HEK293 (cell line): ENCODE measurements around the gene TBXA2R.

ENCODE experiments used
- CTCF ChIA-PET: fragments of 350-600 bp; formaldehyde crosslinking; extraction: SDS; loops from one replicate; lab custom pipeline; 2021; ENCODE audit warnings: antibody characterized with exemption; lab: Yijun Ruan, JAX
- POLR2A ChIA-PET: fragments of 300-600 bp; formaldehyde crosslinking; extraction: SDS; loops from one replicate; lab custom pipeline; 2020; ENCODE audit warnings: antibody characterized with exemption, inconsistent platforms; lab: Yijun Ruan, JAX
- H3K27ac ChIP-seq: fragments of 200-500 bp; sonication (Bioruptor generic); 2 replicates; pipeline ENCODE4 v1.5.1; 2014; ENCODE audit warnings: low read depth, low read length, control low read depth, inconsistent platforms; ENCODE audit errors: extremely low read depth
- H3K36me3 ChIP-seq, 2 experiments: fragments of 200-500 bp in 1 of 2; sonication (Bioruptor generic) in 1 of 2; 1 replicate in 1 of 2; 2 replicates in 1 of 2; pipeline ENCODE4 v1.5.1; 2014 to 2017; ENCODE audit warnings: inconsistent platforms in 2 of 2, low read length in 2 of 2; ENCODE audit not compliant: control insufficient read depth in 2 of 2, insufficient read depth in 1 of 2
- H3K4me1 ChIP-seq: fragments of 200-500 bp; sonication (Bioruptor generic); 2 replicates; pipeline ENCODE4 v1.5.1; 2014; ENCODE audit warnings: mild to moderate bottlenecking, low read length, inconsistent platforms; ENCODE audit not compliant: control insufficient read depth, insufficient read depth
- H3K4me3 ChIP-seq: 2 replicates; pipeline ENCODE4 v1.5.1; 2011; ENCODE audit warnings: low read depth, mild to moderate bottlenecking, control low read depth, low read length, moderate library complexity
- H3K9me3 ChIP-seq: fragments of 200-500 bp; sonication (Bioruptor generic); 2 replicates; pipeline ENCODE4 v1.5.1; 2014; ENCODE audit warnings: low read depth, low read length, inconsistent platforms; ENCODE audit not compliant: control insufficient read depth, insufficient read depth
- GLI2 ChIP-seq: fragments of 450-650 bp; formaldehyde crosslinking; IDR thresholded peaks from 2 replicates; pipeline ENCODE4; 2017; ENCODE audit warnings: missing biosample characterization, missing genetic modification characterization, low read depth, borderline replicate concordance
- KLF10 ChIP-seq: fragments of 450-650 bp; IDR thresholded peaks from 2 replicates; pipeline ENCODE4 v1.5.1; 2018; ENCODE audit warnings: missing biosample characterization, mild to moderate bottlenecking, missing genetic modification characterization
- SCRT2 ChIP-seq: fragments of 450-650 bp; formaldehyde crosslinking; IDR thresholded peaks from 2 replicates; pipeline ENCODE4 v1.5.1; 2016; ENCODE audit warnings: missing biosample characterization, missing genetic modification characterization
- TRIM28 ChIP-seq: IDR thresholded peaks from 2 replicates; pipeline ENCODE4 v1.6.1; 2011; ENCODE audit warnings: low read length, control low read depth, borderline replicate concordance
- YY2 ChIP-seq: fragments of 450-650 bp; formaldehyde crosslinking; IDR thresholded peaks from 2 replicates; pipeline ENCODE4 v1.5.1; 2016; ENCODE audit warnings: missing biosample characterization, missing genetic modification characterization
- ZBTB20 ChIP-seq: fragments of 450-650 bp; formaldehyde crosslinking; IDR thresholded peaks from 2 replicates; pipeline ENCODE4 v1.5.1; 2016; ENCODE audit warnings: missing biosample characterization, missing genetic modification characterization
- ZEB2 ChIP-seq: fragments of 450-650 bp; formaldehyde crosslinking; IDR thresholded peaks from 2 replicates; pipeline ENCODE4 v1.5.1; 2016; ENCODE audit warnings: missing biosample characterization, missing genetic modification characterization
- ZNF112 ChIP-seq: fragments of 450-650 bp; formaldehyde crosslinking; IDR thresholded peaks from 2 replicates; pipeline ENCODE4 v1.5.0; 2017; ENCODE audit warnings: missing biosample characterization, missing genetic modification characterization
- ZNF138 ChIP-seq: fragments of 450-650 bp; formaldehyde crosslinking; IDR thresholded peaks from 2 replicates; pipeline ENCODE4 v1.5.1; 2016; ENCODE audit warnings: missing biosample characterization, missing genetic modification characterization, borderline replicate concordance
- ZNF2 ChIP-seq: fragments of 450-650 bp; formaldehyde crosslinking; IDR thresholded peaks from 2 replicates; pipeline ENCODE4 v1.5.1; 2016; ENCODE audit warnings: missing biosample characterization, missing genetic modification characterization
- ZNF211 ChIP-seq: fragments of 450-650 bp; formaldehyde crosslinking; IDR thresholded peaks from 2 replicates; pipeline ENCODE4 v1.5.1; 2016; ENCODE audit warnings: low read depth, missing biosample characterization, missing genetic modification characterization
- ZNF350 ChIP-seq: fragments of 450-650 bp; formaldehyde crosslinking; IDR thresholded peaks from 2 replicates; pipeline ENCODE4 v1.5.0; 2017; ENCODE audit warnings: missing biosample characterization, mild to moderate bottlenecking, missing genetic modification characterization
- ZNF600 ChIP-seq: fragments of 450-650 bp; formaldehyde crosslinking; IDR thresholded peaks from 2 replicates; pipeline ENCODE4 v1.5.1; 2016; ENCODE audit warnings: missing biosample characterization, missing genetic modification characterization
- ZNF626 ChIP-seq: fragments of 450-650 bp; sonication (Bioruptor Pico); formaldehyde crosslinking; IDR thresholded peaks from 2 replicates; pipeline ENCODE4 v1.5.1; 2018; ENCODE audit warnings: missing biosample characterization, missing genetic modification characterization, inconsistent platforms
- ZNF76 ChIP-seq: fragments of 450-650 bp; formaldehyde crosslinking; IDR thresholded peaks from 2 replicates; pipeline ENCODE4; 2016; ENCODE audit warnings: low read depth, missing biosample characterization, missing genetic modification characterization, borderline replicate concordance
- ZSCAN30 ChIP-seq: fragments of 450-650 bp; IDR thresholded peaks from 2 replicates; pipeline ENCODE4 v1.5.1; 2018; ENCODE audit warnings: missing biosample characterization, mild to moderate bottlenecking, missing genetic modification characterization, moderate library complexity
- TF ChIP-seq, protein P1 (sequence below): fragments of 450-650 bp; formaldehyde crosslinking; IDR thresholded peaks from 2 replicates; pipeline ENCODE4; 2016; ENCODE audit warnings: missing biosample characterization, missing genetic modification characterization
- TF ChIP-seq, protein P2 (sequence below): fragments of 450-650 bp; formaldehyde crosslinking; IDR thresholded peaks from 2 replicates; pipeline ENCODE4 v1.5.1; 2016; ENCODE audit warnings: missing biosample characterization, missing genetic modification characterization
- TF ChIP-seq, protein P3 (sequence below): fragments of 450-650 bp; formaldehyde crosslinking; IDR thresholded peaks from 2 replicates; pipeline ENCODE4 v1.5.1; 2016; ENCODE audit warnings: missing biosample characterization, missing genetic modification characterization, borderline replicate concordance
- TF ChIP-seq, protein P4 (sequence below): fragments of 450-650 bp; formaldehyde crosslinking; IDR thresholded peaks from 2 replicates; pipeline ENCODE4 v1.5.1; 2016; ENCODE audit warnings: missing biosample characterization, missing genetic modification characterization
- TF ChIP-seq, protein P5 (sequence below): fragments of 450-650 bp; formaldehyde crosslinking; IDR thresholded peaks from 2 replicates; pipeline ENCODE4 v1.5.1; 2016; ENCODE audit warnings: missing biosample characterization, missing genetic modification characterization

The TBXA2R gene

DNA sequence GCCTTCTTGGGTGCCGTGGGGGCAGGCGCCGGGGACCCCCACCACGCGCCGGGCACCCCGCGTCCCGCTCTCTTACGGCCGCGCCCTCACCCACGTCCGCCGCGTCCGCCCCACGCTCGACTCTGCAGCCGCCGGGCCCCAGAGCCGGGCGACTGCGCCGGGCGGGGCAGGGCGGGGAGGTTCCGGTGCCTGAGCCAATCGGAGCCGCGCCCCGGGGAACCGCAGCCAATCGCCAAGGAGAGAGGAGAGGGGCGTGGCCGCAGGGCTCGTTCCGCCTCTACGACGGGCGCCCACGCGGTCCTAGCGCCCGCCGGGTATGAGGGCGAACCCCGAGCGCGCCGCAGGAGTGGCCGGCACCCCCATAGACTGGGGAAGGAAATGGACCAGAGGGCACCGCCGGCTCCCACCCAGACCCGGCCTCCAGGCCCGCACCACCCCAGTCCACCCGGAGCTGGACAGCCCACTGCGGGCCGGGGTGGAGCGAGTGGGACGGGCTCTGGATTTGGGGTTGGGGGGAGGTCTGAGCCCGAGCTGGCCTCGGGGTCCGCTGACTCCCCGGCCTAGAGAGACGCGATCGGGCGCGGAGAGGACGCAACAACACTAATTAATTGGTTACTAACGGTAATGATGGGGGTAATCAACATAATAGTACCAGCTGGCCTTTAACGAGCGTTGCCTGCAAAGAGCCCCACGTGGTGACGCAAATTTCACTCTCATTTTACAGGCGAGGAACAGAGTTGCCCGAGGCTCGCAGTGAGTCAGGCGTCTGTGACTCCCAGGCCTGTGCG is 49.0 kb downstream of the TBXA2R start, which contains the start of gene MFSD12 (continued):
- TF ChIP-seq ZBTB20 (peak; percentile 35; the same call in 1 of the 2 replicates), ZNF626 (tag by site-specific recombination) (no peak), KLF10 (tag by site-specific recombination) (peak; percentile 96), YY2 (tag by site-specific recombination) (peak; percentile 48; the same call in 1 of the 2 replicates), ZNF211 (no peak), ZNF138 (tag by site-specific recombination) (no peak), ZNF600 (tag by site-specific recombination) (peak; percentile 49; the same call in 1 of the 2 replicates)
- TF ChIP-seq, protein P1, sequence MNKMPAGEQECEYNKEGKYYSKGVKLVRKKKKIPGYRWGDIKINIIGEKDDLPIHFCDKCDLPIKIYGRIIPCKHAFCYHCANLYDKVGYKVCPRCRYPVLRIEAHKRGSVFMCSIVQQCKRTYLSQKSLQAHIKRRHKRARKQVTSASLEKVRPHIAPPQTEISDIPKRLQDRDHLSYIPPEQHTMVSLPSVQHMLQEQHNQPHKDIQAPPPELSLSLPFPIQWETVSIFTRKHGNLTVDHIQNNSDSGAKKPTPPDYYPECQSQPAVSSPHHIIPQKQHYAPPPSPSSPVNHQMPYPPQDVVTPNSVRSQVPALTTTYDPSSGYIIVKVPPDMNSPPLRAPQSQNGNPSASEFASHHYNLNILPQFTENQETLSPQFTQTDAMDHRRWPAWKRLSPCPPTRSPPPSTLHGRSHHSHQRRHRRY (tag by site-specific recombination), result no peak

DNA sequence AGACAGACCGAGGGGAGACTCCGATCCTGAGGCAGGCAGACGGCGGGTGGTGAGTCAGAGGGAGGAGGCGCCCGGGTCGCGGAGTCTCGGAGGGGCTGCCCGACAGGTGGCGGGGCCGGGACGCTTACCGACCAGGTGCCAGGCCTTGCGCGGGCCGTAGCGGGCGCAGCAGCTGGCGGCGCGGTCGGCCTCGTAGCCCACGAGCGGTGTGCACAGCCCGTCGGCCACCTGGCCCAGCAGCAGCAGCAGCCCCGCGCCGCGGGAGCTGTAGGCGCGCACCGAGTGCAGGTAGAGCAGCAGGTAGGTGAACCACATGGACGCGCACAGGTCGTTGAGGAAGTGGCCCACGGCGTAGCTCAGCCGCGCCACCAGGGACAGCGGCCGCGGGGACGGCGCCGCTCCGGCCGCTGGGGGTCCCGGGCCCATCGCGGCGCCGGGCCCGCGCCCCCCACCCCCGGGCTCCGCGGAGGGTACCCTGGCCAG is 49.7 kb downstream of the TBXA2R start:
- ChIA-PET POLR2A (interaction anchor here (0.6 to 1.4 kb wide), 6 partner anchors 12 to 20 kb away, joined by 3 to 7 read pairs (median 3); no protein-coding TSS in a partner anchor), CTCF (interaction anchor here (0.6 to 1.5 kb wide), 6 partner anchors 11 to 583 kb away, joined by 3 to 6 read pairs (median 4); no protein-coding TSS in a partner anchor)
- Histone ChIP-seq H3K9me3 (no peaks in the 10 kb centered on the region), H3K4me3 (peak overlapping the region; percentile 85), H3K27ac (peak overlapping the region; percentile 42; the same call in 1 of the 2 replicates), H3K36me3 (no peaks in the 10 kb centered on the region; a peak in 1 of 3 replicates), H3K4me1 (0 out of 2 replicates have a peak, but pooled peaks cover 2% of the 10 kb centered on the region)
- no peak for TF ChIP-seq ZSCAN30
- no peak for TF ChIP-seq GLI2 (tag by site-specific recombination)
- peak; percentile 73 for TF ChIP-seq SCRT2
- TF ChIP-seq ZNF350 (tag by site-specific recombination), result no peak
- peak; percentile 5; the same call in 1 of the 2 replicates for TF ChIP-seq ZNF76 (tag by site-specific recombination)
- no peak for TF ChIP-seq ZNF112 (tag by site-specific recombination)
- TF ChIP-seq ZEB2 (tag by site-specific recombination), result peak; percentile 37; the same call in 1 of the 2 replicates
- TF ChIP-seq, protein P2, sequence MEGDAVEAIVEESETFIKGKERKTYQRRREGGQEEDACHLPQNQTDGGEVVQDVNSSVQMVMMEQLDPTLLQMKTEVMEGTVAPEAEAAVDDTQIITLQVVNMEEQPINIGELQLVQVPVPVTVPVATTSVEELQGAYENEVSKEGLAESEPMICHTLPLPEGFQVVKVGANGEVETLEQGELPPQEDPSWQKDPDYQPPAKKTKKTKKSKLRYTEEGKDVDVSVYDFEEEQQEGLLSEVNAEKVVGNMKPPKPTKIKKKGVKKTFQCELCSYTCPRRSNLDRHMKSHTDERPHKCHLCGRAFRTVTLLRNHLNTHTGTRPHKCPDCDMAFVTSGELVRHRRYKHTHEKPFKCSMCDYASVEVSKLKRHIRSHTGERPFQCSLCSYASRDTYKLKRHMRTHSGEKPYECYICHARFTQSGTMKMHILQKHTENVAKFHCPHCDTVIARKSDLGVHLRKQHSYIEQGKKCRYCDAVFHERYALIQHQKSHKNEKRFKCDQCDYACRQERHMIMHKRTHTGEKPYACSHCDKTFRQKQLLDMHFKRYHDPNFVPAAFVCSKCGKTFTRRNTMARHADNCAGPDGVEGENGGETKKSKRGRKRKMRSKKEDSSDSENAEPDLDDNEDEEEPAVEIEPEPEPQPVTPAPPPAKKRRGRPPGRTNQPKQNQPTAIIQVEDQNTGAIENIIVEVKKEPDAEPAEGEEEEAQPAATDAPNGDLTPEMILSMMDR (tag by site-specific recombination), result peak; percentile 77
- no peak for TF ChIP-seq TRIM28
- TF ChIP-seq, protein P3, sequence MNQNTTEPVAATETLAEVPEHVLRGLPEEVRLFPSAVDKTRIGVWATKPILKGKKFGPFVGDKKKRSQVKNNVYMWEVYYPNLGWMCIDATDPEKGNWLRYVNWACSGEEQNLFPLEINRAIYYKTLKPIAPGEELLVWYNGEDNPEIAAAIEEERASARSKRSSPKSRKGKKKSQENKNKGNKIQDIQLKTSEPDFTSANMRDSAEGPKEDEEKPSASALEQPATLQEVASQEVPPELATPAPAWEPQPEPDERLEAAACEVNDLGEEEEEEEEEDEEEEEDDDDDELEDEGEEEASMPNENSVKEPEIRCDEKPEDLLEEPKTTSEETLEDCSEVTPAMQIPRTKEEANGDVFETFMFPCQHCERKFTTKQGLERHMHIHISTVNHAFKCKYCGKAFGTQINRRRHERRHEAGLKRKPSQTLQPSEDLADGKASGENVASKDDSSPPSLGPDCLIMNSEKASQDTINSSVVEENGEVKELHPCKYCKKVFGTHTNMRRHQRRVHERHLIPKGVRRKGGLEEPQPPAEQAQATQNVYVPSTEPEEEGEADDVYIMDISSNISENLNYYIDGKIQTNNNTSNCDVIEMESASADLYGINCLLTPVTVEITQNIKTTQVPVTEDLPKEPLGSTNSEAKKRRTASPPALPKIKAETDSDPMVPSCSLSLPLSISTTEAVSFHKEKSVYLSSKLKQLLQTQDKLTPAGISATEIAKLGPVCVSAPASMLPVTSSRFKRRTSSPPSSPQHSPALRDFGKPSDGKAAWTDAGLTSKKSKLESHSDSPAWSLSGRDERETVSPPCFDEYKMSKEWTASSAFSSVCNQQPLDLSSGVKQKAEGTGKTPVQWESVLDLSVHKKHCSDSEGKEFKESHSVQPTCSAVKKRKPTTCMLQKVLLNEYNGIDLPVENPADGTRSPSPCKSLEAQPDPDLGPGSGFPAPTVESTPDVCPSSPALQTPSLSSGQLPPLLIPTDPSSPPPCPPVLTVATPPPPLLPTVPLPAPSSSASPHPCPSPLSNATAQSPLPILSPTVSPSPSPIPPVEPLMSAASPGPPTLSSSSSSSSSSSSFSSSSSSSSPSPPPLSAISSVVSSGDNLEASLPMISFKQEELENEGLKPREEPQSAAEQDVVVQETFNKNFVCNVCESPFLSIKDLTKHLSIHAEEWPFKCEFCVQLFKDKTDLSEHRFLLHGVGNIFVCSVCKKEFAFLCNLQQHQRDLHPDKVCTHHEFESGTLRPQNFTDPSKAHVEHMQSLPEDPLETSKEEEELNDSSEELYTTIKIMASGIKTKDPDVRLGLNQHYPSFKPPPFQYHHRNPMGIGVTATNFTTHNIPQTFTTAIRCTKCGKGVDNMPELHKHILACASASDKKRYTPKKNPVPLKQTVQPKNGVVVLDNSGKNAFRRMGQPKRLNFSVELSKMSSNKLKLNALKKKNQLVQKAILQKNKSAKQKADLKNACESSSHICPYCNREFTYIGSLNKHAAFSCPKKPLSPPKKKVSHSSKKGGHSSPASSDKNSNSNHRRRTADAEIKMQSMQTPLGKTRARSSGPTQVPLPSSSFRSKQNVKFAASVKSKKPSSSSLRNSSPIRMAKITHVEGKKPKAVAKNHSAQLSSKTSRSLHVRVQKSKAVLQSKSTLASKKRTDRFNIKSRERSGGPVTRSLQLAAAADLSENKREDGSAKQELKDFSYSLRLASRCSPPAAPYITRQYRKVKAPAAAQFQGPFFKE (tag by site-specific recombination), result no peak
- 0 out of 2 replicates have a peak, but pooled peaks have one; percentile 13 for TF ChIP-seq ZNF2 (tag by site-specific recombination)
- TF ChIP-seq, protein P4, sequence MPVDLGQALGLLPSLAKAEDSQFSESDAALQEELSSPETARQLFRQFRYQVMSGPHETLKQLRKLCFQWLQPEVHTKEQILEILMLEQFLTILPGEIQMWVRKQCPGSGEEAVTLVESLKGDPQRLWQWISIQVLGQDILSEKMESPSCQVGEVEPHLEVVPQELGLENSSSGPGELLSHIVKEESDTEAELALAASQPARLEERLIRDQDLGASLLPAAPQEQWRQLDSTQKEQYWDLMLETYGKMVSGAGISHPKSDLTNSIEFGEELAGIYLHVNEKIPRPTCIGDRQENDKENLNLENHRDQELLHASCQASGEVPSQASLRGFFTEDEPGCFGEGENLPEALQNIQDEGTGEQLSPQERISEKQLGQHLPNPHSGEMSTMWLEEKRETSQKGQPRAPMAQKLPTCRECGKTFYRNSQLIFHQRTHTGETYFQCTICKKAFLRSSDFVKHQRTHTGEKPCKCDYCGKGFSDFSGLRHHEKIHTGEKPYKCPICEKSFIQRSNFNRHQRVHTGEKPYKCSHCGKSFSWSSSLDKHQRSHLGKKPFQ (tag by site-specific recombination), result no peak
- TF ChIP-seq, protein P5, sequence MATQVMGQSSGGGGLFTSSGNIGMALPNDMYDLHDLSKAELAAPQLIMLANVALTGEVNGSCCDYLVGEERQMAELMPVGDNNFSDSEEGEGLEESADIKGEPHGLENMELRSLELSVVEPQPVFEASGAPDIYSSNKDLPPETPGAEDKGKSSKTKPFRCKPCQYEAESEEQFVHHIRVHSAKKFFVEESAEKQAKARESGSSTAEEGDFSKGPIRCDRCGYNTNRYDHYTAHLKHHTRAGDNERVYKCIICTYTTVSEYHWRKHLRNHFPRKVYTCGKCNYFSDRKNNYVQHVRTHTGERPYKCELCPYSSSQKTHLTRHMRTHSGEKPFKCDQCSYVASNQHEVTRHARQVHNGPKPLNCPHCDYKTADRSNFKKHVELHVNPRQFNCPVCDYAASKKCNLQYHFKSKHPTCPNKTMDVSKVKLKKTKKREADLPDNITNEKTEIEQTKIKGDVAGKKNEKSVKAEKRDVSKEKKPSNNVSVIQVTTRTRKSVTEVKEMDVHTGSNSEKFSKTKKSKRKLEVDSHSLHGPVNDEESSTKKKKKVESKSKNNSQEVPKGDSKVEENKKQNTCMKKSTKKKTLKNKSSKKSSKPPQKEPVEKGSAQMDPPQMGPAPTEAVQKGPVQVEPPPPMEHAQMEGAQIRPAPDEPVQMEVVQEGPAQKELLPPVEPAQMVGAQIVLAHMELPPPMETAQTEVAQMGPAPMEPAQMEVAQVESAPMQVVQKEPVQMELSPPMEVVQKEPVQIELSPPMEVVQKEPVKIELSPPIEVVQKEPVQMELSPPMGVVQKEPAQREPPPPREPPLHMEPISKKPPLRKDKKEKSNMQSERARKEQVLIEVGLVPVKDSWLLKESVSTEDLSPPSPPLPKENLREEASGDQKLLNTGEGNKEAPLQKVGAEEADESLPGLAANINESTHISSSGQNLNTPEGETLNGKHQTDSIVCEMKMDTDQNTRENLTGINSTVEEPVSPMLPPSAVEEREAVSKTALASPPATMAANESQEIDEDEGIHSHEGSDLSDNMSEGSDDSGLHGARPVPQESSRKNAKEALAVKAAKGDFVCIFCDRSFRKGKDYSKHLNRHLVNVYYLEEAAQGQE, result peak; percentile 83
